PC-3 (cell line): Measurements from ENCODE around the gene AHNAK. TPM values are rescaled to one million over a fixed set of nuclear protein-coding genes. Genes with fewer than 3 reads are reported as not detected.
A peak's percentile ranks its signal among the peaks of the same experiment; 100 is the strongest.

Experiments
- ATAC-seq: fragments of 200-7000 bp; cut with Tn5 transposase; 2 replicates; pipeline ENCODE4 v1.9.1; 2020; ENCODE audit warnings: mild to moderate bottlenecking, moderate library complexity
- BruUV-seq: library from RNA; stranded (reverse); fragments of 400-500 nt; replicated peaks from 2 replicates; lab custom pipeline; 2021; lab: Mats Ljungman, UMichigan
- CTCF ChIA-PET: fragments of 300-600 bp; sonication (Branson Sonifier 250); formaldehyde crosslinking; loops from one replicate; lab custom pipeline; 2022; ENCODE audit warnings: antibody characterized with exemption; lab: Charles Lee
- POLR2A ChIA-PET: fragments of 300-600 bp; sonication (Branson Sonifier 250); formaldehyde crosslinking; loops from one replicate; lab custom pipeline; 2022; ENCODE audit warnings: antibody characterized with exemption; ENCODE audit not compliant: unreplicated experiment; lab: Charles Lee
- DNase-seq: peaks from one replicate; pipeline ENCODE4 v3.0.0-alpha.2; 2015
- H2AFZ ChIP-seq: fragments of 300-600 bp; sonication (generic); 2 replicates; pipeline ENCODE4 v1.6.0; 2016; ENCODE audit warnings: antibody characterized with exemption, low read length
- H3F3A ChIP-seq: fragments of 300-600 bp; sonication (generic); one replicate; pipeline ENCODE4 v1.6.0; 2017; ENCODE audit warnings: antibody characterized with exemption, low read length, control low read depth, mild to moderate bottlenecking; ENCODE audit not compliant: unreplicated experiment
- H3K27ac ChIP-seq: fragments of 300-600 bp; sonication (generic); 2 replicates; pipeline ENCODE4 v1.5.1; 2016; ENCODE audit warnings: mild to moderate bottlenecking, low read length
- H3K27me3 ChIP-seq: fragments of 300-600 bp; sonication (generic); 2 replicates; pipeline ENCODE4 v1.6.1; 2016; ENCODE audit warnings: low read length, mixed read lengths
- H3K36me3 ChIP-seq: fragments of 300-600 bp; sonication (generic); 2 replicates; pipeline ENCODE4 v1.6.1; 2016; ENCODE audit warnings: low read depth, mixed run types, low read length, mixed read lengths
- H3K4me1 ChIP-seq: fragments of 300-600 bp; sonication (generic); 2 replicates; pipeline ENCODE4 v1.5.1; 2016; ENCODE audit warnings: low read length; ENCODE audit not compliant: insufficient read depth
- H3K4me2 ChIP-seq: fragments of 300-600 bp; sonication (generic); 2 replicates; pipeline ENCODE4 v1.6.0; 2016; ENCODE audit warnings: low read length
- H3K4me3 ChIP-seq: fragments of 300-600 bp; sonication (generic); 2 replicates; pipeline ENCODE4 v1.5.1; 2016; ENCODE audit warnings: mild to moderate bottlenecking, low read length, mixed read lengths
- H3K79me2 ChIP-seq: fragments of 300-600 bp; sonication (generic); 2 replicates; pipeline ENCODE4 v1.6.1; 2017; ENCODE audit warnings: low read length, mixed read lengths
- H3K9ac ChIP-seq: fragments of 300-600 bp; sonication (generic); 2 replicates; pipeline ENCODE4 v1.6.0; 2016; ENCODE audit warnings: mild to moderate bottlenecking, low read length
- H3K9me2 ChIP-seq: fragments of 300-600 bp; sonication (generic); replicated peaks from 2 replicates; pipeline ENCODE4 v1.6.1; 2016; ENCODE audit warnings: mixed run types, low read length, mixed read lengths
- H3K9me3 ChIP-seq: fragments of 300-600 bp; sonication (generic); 2 replicates; pipeline ENCODE4 v1.6.1; 2016; ENCODE audit warnings: low read length, mixed read lengths
- H4K20me1 ChIP-seq: fragments of 300-600 bp; sonication (generic); 2 replicates; pipeline ENCODE4 v1.6.1; 2016; ENCODE audit warnings: low read length, mixed read lengths
- CTCF ChIP-seq: fragments of 300-600 bp; sonication (generic); conservative IDR thresholded peaks from 2 replicates; pipeline ENCODE4 v1.5.1; 2017; ENCODE audit warnings: antibody characterized with exemption, low read depth, mild to moderate bottlenecking, low read length
- EZH2 ChIP-seq: fragments of 300-600 bp; sonication (generic); IDR thresholded peaks from one replicate; pipeline ENCODE4 v1.6.1; 2017; ENCODE audit warnings: antibody characterized with exemption, mild to moderate bottlenecking, low read length; ENCODE audit not compliant: unreplicated experiment
- EZH2phosphoT487 ChIP-seq: fragments of 300-600 bp; sonication (generic); IDR thresholded peaks from 2 replicates; pipeline ENCODE4 v1.6.1; 2018; ENCODE audit warnings: mild to moderate bottlenecking, antibody characterized with exemption, low read length, borderline replicate concordance
- intact Hi-C: fragments of 100-400 bp; cut with micrococcal nuclease; formaldehyde crosslinking; loops from 2 replicates; pipeline ENCODE4 v1.9.0; 2023
- total RNA-seq: library from RNA; depleted of rRNA; stranded (reverse); fragments of >200 nt; gene quantifications from 2 replicates; pipeline ENCODE4 v1.2.3, GENCODE V29; 2014

AHNAK gene
- total RNA-seq, 1 experiment from 2014 or later = 287 TPM

- Histone ChIP-seq H3K9me3 (no peaks in the 10 kb centered on the region), H3K9me2 (no peaks in the 10 kb centered on the region), H3K4me1 (peaks cover 20% of the 10 kb centered on the region), H3K4me2 (no peak overlapping the region), H3K36me3 (peaks cover 30% of the 10 kb centered on the region), H3K9ac (no peak overlapping the region), H4K20me1 (peaks cover 6% of the 10 kb centered on the region), H3K27ac (no peak overlapping the region), H3K4me3 (no peak overlapping the region), H3K79me2 (peaks cover 41% of the 10 kb centered on the region), H2AFZ (no peak overlapping the region), H3F3A (no peaks in the 10 kb centered on the region), H3K27me3 (no peaks in the 10 kb centered on the region)
- ChIA-PET CTCF (interaction anchor here (0.7 kb wide), 2 partner anchors 103 to 182 kb away, joined by 4 to 8 read pairs; no protein-coding TSS in a partner anchor), POLR2A (interaction anchor here (0.7 kb wide), 1 partner anchor 14 kb away, joined by 7 read pairs; no protein-coding TSS in a partner anchor)
- no peak for TF ChIP-seq EZH2phosphoT487
- TF ChIP-seq EZH2 = no peak
- TF ChIP-seq CTCF = no peak
- DNase-seq (no peak), ATAC-seq (no peak)
- no TSS peak for BruUV-seq
- intact Hi-C loops = no loop called here
Observed at GRCh38 chr11:62577046-62577714, 30.6 kb upstream of the AHNAK start.

GRCh38 chr11:62575837-62576236 is 29.2 kb upstream of the AHNAK start:
- TF ChIP-seq CTCF = no peak
- TF ChIP-seq EZH2phosphoT487 = no peak
- no peak for TF ChIP-seq EZH2
- peaks cover 19% of the 10 kb centered on the region for H4K20me1 ChIP-seq
- peaks cover 54% of the 10 kb centered on the region for H3K79me2 ChIP-seq
- POLR2A ChIA-PET = no interaction called here
- H3K27me3 ChIP-seq = no peaks in the 10 kb centered on the region
- H3K4me2 ChIP-seq = peak overlapping the region; percentile 99
- CTCF ChIA-PET = no interaction called here
- no peak overlapping the region for H3K27ac ChIP-seq
- no peaks in the 10 kb centered on the region for H3K9me2 ChIP-seq
- H2AFZ ChIP-seq = no peak overlapping the region
- ATAC-seq (no peak), DNase-seq (no peak)
- no TSS peak for BruUV-seq
- peaks cover 37% of the 10 kb centered on the region for H3K36me3 ChIP-seq
- no peaks in the 10 kb centered on the region for H3F3A ChIP-seq
- H3K9ac ChIP-seq = peak overlapping the region; percentile 98; the same call in 1 of the 2 replicates
- H3K4me1 ChIP-seq = peaks cover 33% of the 10 kb centered on the region
- intact Hi-C loops = loop anchor here (1.0 kb wide), 1 partner anchor 15 kb away; the partner anchor contains the start of gene TUT1
- H3K9me3 ChIP-seq = no peaks in the 10 kb centered on the region
- H3K4me3 ChIP-seq = peak overlapping the region; percentile 94; the same call in 1 of the 2 replicates
